Astrocyte (in vitro differentiated cells and primary cell): ENCODE measurements around the gene SLC16A2.

Experiments
- CTCF ChIP-seq: IDR thresholded peaks from 2 replicates; pipeline ENCODE4 v1.5.1; 2011; ENCODE audit warnings: low read depth, mild to moderate bottlenecking, inconsistent platforms, low read length, moderate library complexity; ENCODE audit not compliant: insufficient read depth
- EZH2 ChIP-seq: IDR thresholded peaks from 2 replicates; pipeline ENCODE4 v1.6.1; 2012; ENCODE audit warnings: mild to moderate bottlenecking, low read length, inconsistent platforms; ENCODE audit not compliant: insufficient read depth

- no peak for TF ChIP-seq EZH2
- TF ChIP-seq CTCF, result no peak
Measured at GRCh38 chrX:74506317-74507115, 85.2 kb downstream of the SLC16A2 start.
